Measurements from ENCODE around the gene MRPL28.
"Not testable (repeated sequence)": the region's sequence is repeated elsewhere in the genome, so short reads cannot be mapped to it uniquely, and the experiment has no call there.

Gene MRPL28

GRCh38 chr16:378821-379182 lies 8.5 kb upstream of the MRPL28 start:
- H3K27me3 ChIP-seq (ENCODE audit: low read length): no peaks in the 10 kb centered on the region
- H3F3A ChIP-seq (ENCODE audit: insufficient read depth): peaks cover 11% of the 10 kb centered on the region
- no peaks in the 10 kb centered on the region for H4K20me1 ChIP-seq (ENCODE audit: low read depth, low read length)
- H3K27ac ChIP-seq (ENCODE audit: low read depth, low read length): no peak overlapping the region
- no peak overlapping the region for H3K4me3 ChIP-seq (ENCODE audit: insufficient read depth, low read length, poor library complexity, severe bottlenecking)
- no peak overlapping the region for H2AFZ ChIP-seq (ENCODE audit: low read depth, low read length, severe bottlenecking)
- TF ChIP-seq CTCF (IDR thresholded peaks at IDR 0.05; ENCODE audit: insufficient read depth, low read length, poor library complexity, severe bottlenecking): no peak
- TF ChIP-seq EZH2phosphoT487 (conservative IDR thresholded peaks at IDR 0.05; ENCODE audit: low read length): no peak
- no peaks in the 10 kb centered on the region for H3K9me3 ChIP-seq (ENCODE audit: insufficient read depth, low read length)
- no peaks in the 10 kb centered on the region for H3K36me3 ChIP-seq (ENCODE audit: low read length)
- no peaks in the 10 kb centered on the region for H3K9me2 ChIP-seq (replicated peaks; ENCODE audit: insufficient read depth, low read length)
- H3K9ac ChIP-seq (ENCODE audit: low read length): no peak overlapping the region
- H3K79me2 ChIP-seq (ENCODE audit: insufficient read depth, low read length): peaks cover 3% of the 10 kb centered on the region; the same call in 1 of the 2 replicates
- H3K4me2 ChIP-seq (ENCODE audit: low read depth, low read length, poor library complexity, severe bottlenecking): no peak overlapping the region

GRCh38 chr16:378113-378820 lies 7.9 kb upstream of the MRPL28 start:
- not testable (repeated sequence) for H3K27me3 ChIP-seq (ENCODE audit: low read length); H3K9ac ChIP-seq (ENCODE audit: low read length); H3K4me3 ChIP-seq (ENCODE audit: insufficient read depth, low read length, poor library complexity, severe bottlenecking); H3K9me3 ChIP-seq (ENCODE audit: insufficient read depth, low read length); H3F3A ChIP-seq (ENCODE audit: insufficient read depth); H2AFZ ChIP-seq (ENCODE audit: low read depth, low read length, severe bottlenecking); H3K79me2 ChIP-seq (ENCODE audit: insufficient read depth, low read length); H3K27ac ChIP-seq (ENCODE audit: low read depth, low read length); H3K9me2 ChIP-seq (replicated peaks; ENCODE audit: insufficient read depth, low read length); H4K20me1 ChIP-seq (ENCODE audit: low read depth, low read length); H3K36me3 ChIP-seq (ENCODE audit: low read length); H3K4me2 ChIP-seq (ENCODE audit: low read depth, low read length, poor library complexity, severe bottlenecking)

GRCh38 chr16:377419-377951 lies 7.1 kb upstream of the MRPL28 start:
- Histone ChIP-seq H3F3A (ENCODE audit: insufficient read depth) (no peaks in the 10 kb centered on the region), H3K79me2 (ENCODE audit: insufficient read depth, low read length) (peaks cover 3% of the 10 kb centered on the region; the same call in 1 of the 2 replicates), H3K27ac (ENCODE audit: low read depth, low read length) (no peak overlapping the region), H4K20me1 (ENCODE audit: low read depth, low read length) (no peaks in the 10 kb centered on the region), H3K9me3 (ENCODE audit: insufficient read depth, low read length) (no peaks in the 10 kb centered on the region), H3K27me3 (ENCODE audit: low read length) (no peaks in the 10 kb centered on the region), H3K36me3 (ENCODE audit: low read length) (no peaks in the 10 kb centered on the region), H3K9me2 (replicated peaks; ENCODE audit: insufficient read depth, low read length) (no peaks in the 10 kb centered on the region), H3K4me3 (ENCODE audit: insufficient read depth, low read length, poor library complexity, severe bottlenecking) (no peak overlapping the region), H3K4me2 (ENCODE audit: low read depth, low read length, poor library complexity, severe bottlenecking) (no peak overlapping the region), H3K9ac (ENCODE audit: low read length) (no peak overlapping the region), H2AFZ (ENCODE audit: low read depth, low read length, severe bottlenecking) (no peak overlapping the region)
- TF ChIP-seq CTCF (IDR thresholded peaks at IDR 0.05; ENCODE audit: insufficient read depth, low read length, poor library complexity, severe bottlenecking): no peak
- no peak for TF ChIP-seq EZH2phosphoT487 (conservative IDR thresholded peaks at IDR 0.05; ENCODE audit: low read length)

GRCh38 chr16:376817-377418 lies 6.6 kb upstream of the MRPL28 start:
- Histone ChIP-seq H3K79me2 (ENCODE audit: insufficient read depth, low read length) (peaks cover 3% of the 10 kb centered on the region; the same call in 1 of the 2 replicates), H4K20me1 (ENCODE audit: low read depth, low read length) (no peaks in the 10 kb centered on the region), H3K36me3 (ENCODE audit: low read length) (no peaks in the 10 kb centered on the region)

More at GRCh38 chr16:376817-377418, 6.6 kb upstream of the MRPL28 start:
- H3K27ac ChIP-seq (ENCODE audit: low read depth, low read length): no peak overlapping the region
- H3K27me3 ChIP-seq (ENCODE audit: low read length): no peaks in the 10 kb centered on the region
- H3K4me3 ChIP-seq (ENCODE audit: insufficient read depth, low read length, poor library complexity, severe bottlenecking): no peak overlapping the region
- TF ChIP-seq EZH2phosphoT487 (conservative IDR thresholded peaks at IDR 0.05; ENCODE audit: low read length): no peak
- TF ChIP-seq CTCF (IDR thresholded peaks at IDR 0.05; ENCODE audit: insufficient read depth, low read length, poor library complexity, severe bottlenecking): no peak
- no peaks in the 10 kb centered on the region for H3F3A ChIP-seq (ENCODE audit: insufficient read depth)
- H3K9ac ChIP-seq (ENCODE audit: low read length): no peak overlapping the region
- no peaks in the 10 kb centered on the region for H3K9me2 ChIP-seq (replicated peaks; ENCODE audit: insufficient read depth, low read length)
- no peaks in the 10 kb centered on the region for H3K9me3 ChIP-seq (ENCODE audit: insufficient read depth, low read length)
- no peak overlapping the region for H3K4me2 ChIP-seq (ENCODE audit: low read depth, low read length, poor library complexity, severe bottlenecking)
- H2AFZ ChIP-seq (ENCODE audit: low read depth, low read length, severe bottlenecking): no peak overlapping the region
